GM18505 (cell line): ENCODE data around the gene CCNDBP1.
"Not testable (repeated sequence)": the region's sequence is repeated elsewhere in the genome, so short reads cannot be mapped to it uniquely, and the experiment has no call there.

ENCODE experiments used
- ATAC-seq: cut with Tn5 transposase; IDR thresholded peaks from one replicate; pipeline ENCODE4 v1.9.1; 2021; ENCODE audit not compliant: unreplicated experiment
- POLR2A ChIP-seq: IDR thresholded peaks from 4 replicates; pipeline ENCODE4 v1.6.1; 2011; ENCODE audit warnings: borderline replicate concordance; ENCODE audit not compliant: insufficient read depth, insufficient read length; ENCODE audit errors: extremely low read depth

Gene CCNDBP1

DNA sequence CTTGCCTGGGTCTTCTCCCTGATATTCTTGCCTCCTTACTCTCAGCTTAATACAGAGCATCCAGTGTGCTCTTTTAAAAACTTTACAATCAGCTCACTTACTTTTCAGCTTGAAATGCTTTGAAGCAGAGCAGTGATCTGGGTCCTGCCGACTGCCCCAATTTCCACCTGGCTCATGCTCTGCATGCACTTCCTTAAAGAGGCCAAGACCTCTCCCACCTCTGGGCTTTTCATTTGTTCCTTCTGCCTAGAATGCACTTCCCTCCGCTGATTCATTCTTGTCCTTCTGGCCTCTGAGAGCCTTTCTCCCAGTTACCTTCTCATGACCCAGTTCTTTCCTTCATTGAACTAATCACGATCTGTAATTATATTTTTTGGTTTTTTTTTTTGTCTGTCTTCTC lies 1.9 kb upstream of the CCNDBP1 start:
- TF ChIP-seq POLR2A, result no peak
- ATAC-seq, result no peak

DNA sequence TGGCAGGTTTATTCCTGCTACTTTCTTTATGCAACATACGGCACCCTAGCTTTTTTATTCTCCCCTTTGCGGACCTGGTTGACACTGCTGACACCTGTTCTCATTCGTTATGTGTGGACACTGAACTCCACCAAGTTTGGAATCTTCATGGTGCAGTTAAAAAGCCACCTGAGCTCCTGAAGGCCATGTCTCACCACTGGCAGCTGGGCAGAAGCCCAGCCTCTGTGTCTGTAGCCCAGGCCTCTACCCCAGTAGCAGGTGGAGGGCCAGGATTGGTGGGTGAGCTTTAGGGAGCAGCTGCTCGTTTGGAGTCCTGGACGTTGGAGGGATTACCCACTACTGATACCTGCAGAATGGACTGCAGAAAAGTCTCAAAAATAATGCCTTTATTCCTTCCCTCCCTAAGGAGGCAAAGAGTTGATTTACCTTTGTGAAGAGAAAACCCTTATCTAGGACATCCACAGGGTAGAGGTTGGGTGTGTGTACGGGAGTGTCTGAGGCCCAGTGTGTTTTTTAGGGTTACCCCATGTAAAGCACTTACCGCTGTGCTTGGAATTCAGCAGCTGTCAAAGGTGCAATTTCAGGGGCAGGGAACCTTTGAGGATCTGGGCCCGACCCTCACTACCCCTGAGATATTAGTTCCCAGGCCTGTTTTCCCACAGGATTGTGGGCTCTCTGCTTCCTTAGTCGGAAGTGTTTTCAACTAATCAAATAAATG lies 637 bp upstream of the CCNDBP1 start:
- no peak for ATAC-seq
- TF ChIP-seq POLR2A, result no peak

DNA sequence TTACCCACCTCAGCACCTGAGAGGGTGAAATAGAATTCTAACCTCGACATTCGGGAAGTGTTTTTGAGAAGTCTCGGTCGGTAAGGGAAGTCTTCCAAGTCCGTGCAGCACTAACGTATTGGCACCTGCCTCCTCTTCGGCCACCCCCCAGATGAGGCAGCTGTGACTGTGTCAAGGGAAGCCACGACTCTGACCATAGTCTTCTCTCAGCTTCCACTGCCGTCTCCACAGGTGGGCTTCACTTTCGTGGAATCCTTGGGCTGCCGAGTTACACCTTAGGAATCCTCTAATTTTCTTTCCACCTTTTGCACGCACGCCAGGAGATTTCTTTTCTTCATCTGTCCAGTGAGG lies 775 bp downstream of the CCNDBP1 start:
- ATAC-seq, result no peak
- no peak for TF ChIP-seq POLR2A

DNA sequence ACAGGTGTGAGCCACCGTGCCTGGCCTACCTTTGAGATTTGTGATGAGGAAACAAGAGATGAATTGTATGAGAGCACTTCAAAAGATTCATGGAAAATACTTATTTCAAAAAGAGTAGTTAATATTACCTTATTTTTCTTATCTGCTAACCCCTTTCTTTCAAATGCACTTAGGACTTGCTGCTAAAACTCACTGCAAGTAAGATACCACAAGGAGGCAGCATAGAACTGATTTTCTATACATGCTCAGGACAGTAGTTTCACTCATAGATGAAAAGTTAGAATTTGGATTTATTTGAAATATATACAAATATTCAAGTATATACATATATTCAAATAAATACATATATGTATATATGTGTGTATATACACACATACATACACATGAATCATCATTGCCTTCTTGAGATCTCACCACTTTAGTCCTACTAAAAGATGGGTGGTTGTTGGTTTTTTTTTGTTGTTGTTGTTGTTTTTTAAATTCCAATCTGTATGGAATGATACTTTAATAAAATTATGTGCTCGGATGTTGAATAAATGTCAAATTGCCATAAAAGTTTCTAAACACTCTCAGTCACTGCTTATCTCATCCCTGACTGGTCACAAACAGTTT lies 2.4 kb downstream of the CCNDBP1 start:
- TF ChIP-seq POLR2A, result no peak
- ATAC-seq, result no peak

DNA sequence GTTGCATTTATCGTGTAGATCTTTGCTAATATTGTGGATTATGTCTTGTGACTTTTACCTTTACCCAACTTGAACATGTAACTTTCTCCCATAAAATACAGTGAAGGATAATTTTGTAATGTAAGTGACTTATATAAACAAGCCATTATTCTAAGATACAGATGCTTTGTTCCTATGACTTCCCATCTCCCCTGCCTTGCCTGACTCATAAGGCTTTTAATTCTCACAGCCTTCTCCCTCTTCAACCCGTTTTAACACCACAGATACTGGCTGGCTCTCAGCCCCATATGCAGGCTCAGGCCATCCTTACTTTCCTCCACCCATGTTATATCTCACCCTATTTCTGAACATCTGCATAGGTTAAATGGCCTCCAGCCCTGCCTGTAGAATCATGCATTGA lies 4.1 kb downstream of the CCNDBP1 start:
- ATAC-seq, result no peak
- no peak for TF ChIP-seq POLR2A

DNA sequence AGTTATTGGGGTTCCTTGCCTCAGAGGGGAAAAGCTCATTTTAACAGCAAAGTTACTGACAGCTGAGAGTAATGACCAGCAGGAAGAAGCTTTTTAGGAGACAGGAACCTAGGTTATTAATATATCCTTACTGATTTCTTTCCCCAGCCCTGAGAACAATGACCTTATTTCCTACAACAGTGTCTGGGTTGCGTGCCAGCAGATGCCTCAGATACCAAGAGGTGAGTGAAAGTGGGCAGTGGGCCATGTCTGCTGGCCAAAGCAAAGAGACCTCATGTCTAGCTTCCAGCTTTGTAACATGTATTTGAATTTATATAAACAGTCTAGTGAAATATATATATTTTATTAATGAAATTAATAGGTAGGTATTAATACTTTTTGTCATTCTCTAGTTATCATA lies 5.0 kb downstream of the CCNDBP1 start:
- TF ChIP-seq POLR2A, result no peak

DNA sequence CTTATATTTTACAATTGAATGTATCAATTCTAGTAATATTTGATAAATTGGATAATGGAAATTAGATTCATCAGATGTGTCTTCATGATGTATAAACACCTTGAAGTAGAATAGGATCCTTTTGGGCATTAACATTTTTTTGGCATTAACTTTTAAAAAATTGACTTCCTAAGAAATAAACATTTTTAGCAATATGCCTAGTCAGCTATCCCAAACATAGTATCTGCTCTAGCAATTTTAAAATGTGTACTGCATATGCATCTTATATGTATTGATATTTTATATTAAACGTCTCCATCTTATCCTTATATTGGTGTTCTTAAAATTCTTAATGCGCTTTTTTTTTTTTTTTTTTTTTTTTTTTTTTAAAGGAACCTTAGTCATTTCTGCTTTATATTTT lies 8.5 kb downstream of the CCNDBP1 start:
- no peak for ATAC-seq
- no peak for TF ChIP-seq POLR2A

More for the DNA sequence above, 5.0 kb downstream of the CCNDBP1 start:
- ATAC-seq, result no peak

DNA sequence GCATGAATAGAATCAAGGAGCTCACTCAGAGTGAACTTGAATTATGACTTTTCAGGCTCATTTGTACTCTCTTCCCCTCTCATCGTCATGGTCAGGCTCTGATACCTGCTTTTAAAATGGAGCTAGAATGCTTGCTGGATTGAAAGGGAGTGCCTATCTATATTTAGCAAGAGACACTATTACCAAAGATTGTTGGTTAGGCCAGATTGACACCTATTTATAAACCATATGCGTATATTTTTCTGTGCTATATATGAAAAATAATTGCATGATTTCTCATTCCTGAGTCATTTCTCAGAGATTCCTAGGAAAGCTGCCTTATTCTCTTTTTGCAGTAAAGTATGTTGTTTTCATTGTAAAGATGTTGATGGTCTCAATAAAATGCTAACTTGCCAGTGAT lies 9.6 kb downstream of the CCNDBP1 start:
- no peak for TF ChIP-seq POLR2A
- ATAC-seq, result no peak

DNA sequence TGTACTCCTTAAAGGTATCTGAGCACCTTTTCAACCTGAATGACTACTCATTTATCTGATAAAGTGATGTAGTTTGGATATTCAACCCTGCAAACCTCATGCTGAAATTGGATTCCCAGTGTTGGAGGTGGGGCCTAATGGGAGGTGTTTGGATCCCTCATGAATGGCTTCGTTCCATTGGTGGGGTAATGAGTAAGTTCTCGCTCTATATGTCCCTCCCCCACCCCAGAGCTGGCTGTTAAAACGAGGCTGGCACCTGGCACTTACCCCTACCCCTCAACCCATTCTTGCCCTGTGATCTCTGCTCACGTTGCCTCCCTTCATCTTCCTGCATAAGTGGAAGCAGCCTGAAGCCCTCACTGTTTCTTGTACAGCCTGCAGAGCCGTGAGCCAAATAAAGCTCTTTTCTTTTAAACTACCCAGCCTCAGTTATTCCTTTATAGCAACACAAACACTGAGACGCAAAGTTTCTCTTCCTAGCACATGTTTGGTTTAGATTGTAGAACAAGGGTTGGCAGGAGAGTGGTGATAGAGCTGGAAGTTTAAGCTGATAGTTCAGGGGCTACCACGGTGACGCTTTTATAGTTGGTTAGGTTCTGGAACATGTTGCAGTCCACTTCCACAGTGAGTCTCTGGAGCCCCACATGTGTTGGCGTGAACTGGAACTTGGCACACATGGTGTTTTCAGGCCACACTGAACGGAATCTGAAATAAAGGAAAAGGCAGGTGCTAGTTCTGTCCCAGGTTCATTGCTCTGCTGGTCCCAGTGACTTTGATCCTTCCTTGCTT lies 11.8 kb downstream of the CCNDBP1 start:
- no peak for ATAC-seq
- TF ChIP-seq POLR2A, result no peak

DNA sequence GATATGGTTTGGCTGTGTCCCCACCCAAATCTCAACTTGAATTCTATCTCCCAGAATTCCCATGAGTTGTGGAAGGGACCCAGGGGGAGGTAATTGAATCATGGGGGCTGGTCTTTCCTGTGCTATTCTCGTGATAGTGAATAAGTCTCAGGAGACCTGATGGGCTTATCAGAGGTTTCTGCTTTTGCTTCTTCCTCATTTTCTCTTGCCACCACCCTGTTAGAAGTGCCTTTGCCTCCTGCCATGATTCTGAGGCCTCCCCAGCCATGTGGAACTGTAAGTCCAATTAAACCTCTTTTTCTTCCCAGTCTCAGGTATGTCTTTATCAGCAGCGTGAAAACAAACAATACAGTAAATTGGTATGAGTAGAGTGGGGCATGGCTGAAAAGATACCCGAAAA lies 12.6 kb downstream of the CCNDBP1 start:
- not testable (repeated sequence) for ATAC-seq

DNA sequence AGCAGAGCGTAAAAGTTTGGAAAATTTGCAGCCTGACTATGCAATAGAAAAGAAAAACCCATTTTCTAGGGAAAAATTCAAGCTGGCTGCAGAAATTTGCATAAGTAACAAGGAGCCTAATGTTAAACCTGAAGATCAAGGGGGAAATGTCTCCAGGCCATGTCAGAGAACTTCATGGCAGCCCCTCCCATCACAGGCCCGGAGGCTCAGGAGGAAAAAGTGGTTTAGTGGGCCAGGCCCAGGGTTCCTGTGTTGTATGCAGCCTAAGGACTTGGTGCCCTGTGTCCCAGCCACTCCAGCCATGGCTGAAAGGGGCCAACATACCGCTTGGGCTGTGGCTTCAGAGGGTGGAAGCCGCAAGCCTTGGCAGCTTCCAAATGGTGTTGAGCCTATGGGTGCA lies 13.4 kb downstream of the CCNDBP1 start:
- ATAC-seq, result not testable (repeated sequence)

DNA sequence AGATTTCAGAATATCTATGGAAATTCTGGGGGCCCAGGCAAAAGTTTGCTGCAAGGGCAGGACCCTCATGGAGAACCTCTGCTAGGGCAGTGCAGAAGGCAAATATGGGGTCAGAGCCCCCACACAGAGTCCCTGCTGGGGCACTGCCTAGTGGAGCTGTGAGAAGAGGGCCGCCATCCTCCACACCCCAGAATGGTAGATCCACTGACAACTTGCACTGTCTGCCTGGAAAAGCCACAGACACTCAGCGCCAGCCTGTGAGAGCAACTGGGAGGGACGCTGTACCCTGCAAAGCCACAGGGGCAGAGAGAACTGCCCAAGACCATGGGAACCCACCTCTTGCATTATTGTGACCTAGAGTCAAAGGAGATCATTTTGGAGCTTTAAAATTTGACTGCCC lies 13.8 kb downstream of the CCNDBP1 start:
- no peak for ATAC-seq
- no peak for TF ChIP-seq POLR2A

DNA sequence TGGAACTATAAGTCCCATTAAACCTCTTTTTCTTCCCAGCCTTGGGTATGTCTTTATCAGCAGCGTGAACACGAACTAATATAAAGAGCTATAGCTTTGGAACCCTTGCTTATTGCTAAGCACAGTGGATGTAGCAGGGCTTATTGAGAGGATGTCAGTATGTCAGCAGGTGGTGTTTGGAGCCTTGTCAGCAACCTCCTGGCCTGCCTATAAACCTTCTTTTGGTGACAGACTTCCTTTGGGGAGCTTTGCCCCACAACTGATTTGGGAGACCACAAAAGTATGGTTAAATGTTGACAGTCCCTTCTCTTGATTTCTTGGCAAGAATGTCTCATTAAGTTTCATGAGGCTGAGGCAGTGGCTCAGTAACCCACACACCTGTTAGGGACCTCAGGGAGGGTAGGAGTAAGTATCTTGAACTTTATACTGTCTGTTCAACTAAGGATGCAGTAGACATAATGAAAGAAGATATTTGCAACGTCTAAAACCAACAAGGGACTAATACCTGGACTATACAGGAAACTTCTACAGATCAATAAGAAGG lies 14.8 kb downstream of the CCNDBP1 start:
- no peak for TF ChIP-seq POLR2A
- ATAC-seq, result no peak
